GM12878 (cell line): ENCODE results near the gene FLOT1.

Source experiments
- CBFB ChIP-seq: IDR thresholded peaks from 2 replicates; pipeline ENCODE4 v1.6.1; 2016; ENCODE audit warnings: antibody characterized with exemption, low read depth
- CBX3 ChIP-seq: fragments of 200-600 bp; sonication (generic); IDR thresholded peaks from 2 replicates; pipeline ENCODE4 v1.6.1; 2016; ENCODE audit warnings: low read depth, borderline replicate concordance
- CHD1 ChIP-seq: IDR thresholded peaks from 2 replicates; pipeline ENCODE4 v1.6.1; 2012; ENCODE audit warnings: low read depth, low read length, improper control_type of control experiment
- E4F1 ChIP-seq: fragments of 450-650 bp; IDR thresholded peaks from 2 replicates; pipeline ENCODE4 v1.6.1; 2018; ENCODE audit warnings: borderline replicate concordance, mild to moderate bottlenecking; ENCODE audit not compliant: partially characterized antibody
- JUNB ChIP-seq: IDR thresholded peaks from 2 replicates; pipeline ENCODE4 v1.6.1; 2016; ENCODE audit warnings: antibody characterized with exemption, mild to moderate bottlenecking
- POLR2A ChIP-seq: IDR thresholded peaks from 2 replicates; pipeline ENCODE4 v1.6.1; 2011; ENCODE audit warnings: low read depth, mild to moderate bottlenecking, low read length
- SREBF2 ChIP-seq: IDR thresholded peaks from 2 replicates; pipeline ENCODE4 v1.6.1; 2012; ENCODE audit warnings: mild to moderate bottlenecking, low read length
- SUZ12 ChIP-seq: fragments of 200-600 bp; sonication (generic); IDR thresholded peaks from one replicate; pipeline ENCODE4 v1.6.1; 2018; ENCODE audit warnings: antibody characterized with exemption, mild to moderate bottlenecking; ENCODE audit not compliant: unreplicated experiment
- TAF1 ChIP-seq: IDR thresholded peaks from 2 replicates; pipeline ENCODE4 v1.6.1; 2011; ENCODE audit warnings: mild to moderate bottlenecking, low read depth, low read length, borderline replicate concordance
- TARDBP ChIP-seq: IDR thresholded peaks from 2 replicates; pipeline ENCODE4 v1.6.1; 2016; ENCODE audit warnings: borderline replicate concordance
- TF ChIP-seq, protein P1 (sequence below), 3 experiments: IDR thresholded peaks in 2 of 3; conservative IDR thresholded peaks in 1 of 3; 2 replicates each; pipeline ENCODE4 v1.5.1; 2011; ENCODE audit warnings: low read depth in 3 of 3, low read length in 3 of 3, mild to moderate bottlenecking in 3 of 3, control low read depth in 2 of 3, moderate library complexity in 2 of 3, inconsistent platforms in 1 of 3, mixed read lengths in 1 of 3; ENCODE audit not compliant: control insufficient read depth in 2 of 3, insufficient read depth in 1 of 3; ENCODE audit errors: extremely low read depth in 1 of 3
- TF ChIP-seq, protein P2 (sequence below): IDR thresholded peaks from 2 replicates; pipeline ENCODE4 v1.6.1; 2012; ENCODE audit warnings: low read length, inconsistent platforms

- no peak for TF ChIP-seq POLR2A
- no peak for TF ChIP-seq SREBF2
- TF ChIP-seq CBX3 = no peak
- TF ChIP-seq, protein P1, sequence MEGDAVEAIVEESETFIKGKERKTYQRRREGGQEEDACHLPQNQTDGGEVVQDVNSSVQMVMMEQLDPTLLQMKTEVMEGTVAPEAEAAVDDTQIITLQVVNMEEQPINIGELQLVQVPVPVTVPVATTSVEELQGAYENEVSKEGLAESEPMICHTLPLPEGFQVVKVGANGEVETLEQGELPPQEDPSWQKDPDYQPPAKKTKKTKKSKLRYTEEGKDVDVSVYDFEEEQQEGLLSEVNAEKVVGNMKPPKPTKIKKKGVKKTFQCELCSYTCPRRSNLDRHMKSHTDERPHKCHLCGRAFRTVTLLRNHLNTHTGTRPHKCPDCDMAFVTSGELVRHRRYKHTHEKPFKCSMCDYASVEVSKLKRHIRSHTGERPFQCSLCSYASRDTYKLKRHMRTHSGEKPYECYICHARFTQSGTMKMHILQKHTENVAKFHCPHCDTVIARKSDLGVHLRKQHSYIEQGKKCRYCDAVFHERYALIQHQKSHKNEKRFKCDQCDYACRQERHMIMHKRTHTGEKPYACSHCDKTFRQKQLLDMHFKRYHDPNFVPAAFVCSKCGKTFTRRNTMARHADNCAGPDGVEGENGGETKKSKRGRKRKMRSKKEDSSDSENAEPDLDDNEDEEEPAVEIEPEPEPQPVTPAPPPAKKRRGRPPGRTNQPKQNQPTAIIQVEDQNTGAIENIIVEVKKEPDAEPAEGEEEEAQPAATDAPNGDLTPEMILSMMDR (IDR thresholded peaks at IDR 0.05 in 2 of 3, conservative IDR thresholded peaks at IDR 0.05 in 1 of 3; ENCODE audit: control insufficient read depth in 2 of 3, extremely low read depth in 1 of 3, insufficient read depth in 1 of 3, low read depth in 3 of 3, low read length in 3 of 3) = no peak
- no peak for TF ChIP-seq TAF1
- TF ChIP-seq JUNB = no peak
- no peak for TF ChIP-seq CHD1
- TF ChIP-seq SUZ12 = no peak
- TF ChIP-seq E4F1 = no peak
- TF ChIP-seq TARDBP = no peak
- TF ChIP-seq CBFB = no peak
- TF ChIP-seq, protein P2, sequence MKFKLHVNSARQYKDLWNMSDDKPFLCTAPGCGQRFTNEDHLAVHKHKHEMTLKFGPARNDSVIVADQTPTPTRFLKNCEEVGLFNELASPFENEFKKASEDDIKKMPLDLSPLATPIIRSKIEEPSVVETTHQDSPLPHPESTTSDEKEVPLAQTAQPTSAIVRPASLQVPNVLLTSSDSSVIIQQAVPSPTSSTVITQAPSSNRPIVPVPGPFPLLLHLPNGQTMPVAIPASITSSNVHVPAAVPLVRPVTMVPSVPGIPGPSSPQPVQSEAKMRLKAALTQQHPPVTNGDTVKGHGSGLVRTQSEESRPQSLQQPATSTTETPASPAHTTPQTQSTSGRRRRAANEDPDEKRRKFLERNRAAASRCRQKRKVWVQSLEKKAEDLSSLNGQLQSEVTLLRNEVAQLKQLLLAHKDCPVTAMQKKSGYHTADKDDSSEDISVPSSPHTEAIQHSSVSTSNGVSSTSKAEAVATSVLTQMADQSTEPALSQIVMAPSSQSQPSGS = no peak
Measured at GRCh38 chr6:30767944-30768301, 25.4 kb upstream of the FLOT1 start.
